ENCODE data around the gene TBC1D16. TPM values are rescaled to one million over a fixed set of nuclear protein-coding genes. Genes with fewer than 3 reads are reported as not detected.

The TBC1D16 gene
- total and polyA plus RNA-seq, 10 of the 15 experiments (the other 5 are each of a cell fraction or from before 2014, with no cell fraction given), result 0.01 to 0.13 (median 0.06) TPM; not detected in 3

GRCh38 chr17:80012765-80013741, 22.6 kb downstream of the TBC1D16 start:
- RAD21 ChIA-PET (ENCODE audit: unreplicated experiment), result no interaction called here
- Histone ChIP-seq H3K36me3 (ENCODE audit: control insufficient read depth in 2 of 2, insufficient read depth in 2 of 2, low read length in 1 of 2) (no peaks in the 10 kb centered on the region), H4K20me1 (ENCODE audit: control insufficient read depth, insufficient read depth) (no peaks in the 10 kb centered on the region), H2AFZ (ENCODE audit: control insufficient read depth, low read depth, low read length) (no peak overlapping the region), H3K27me3 (replicated peaks in 1 of 2; ENCODE audit: control insufficient read depth in 2 of 2, insufficient read depth in 2 of 2, low read length in 1 of 2) (no peaks in the 10 kb centered on the region), H3K9ac (ENCODE audit: control insufficient read depth, insufficient read depth, low read length) (no peak overlapping the region), H3K27ac (ENCODE audit: control insufficient read depth, insufficient read depth) (no peak overlapping the region), H3K9me3 (replicated peaks; ENCODE audit: control insufficient read depth, insufficient read depth, low read length) (no peaks in the 10 kb centered on the region; the same call in 2 of the 3 replicates), H3K4me1 (ENCODE audit: control insufficient read depth, insufficient read depth, low read length) (no peaks in the 10 kb centered on the region), H3K4me2 (ENCODE audit: control insufficient read depth, insufficient read depth) (no peak overlapping the region), H3K79me2 (ENCODE audit: control insufficient read depth, insufficient read depth, low read length) (no peaks in the 10 kb centered on the region), H3K4me3 (no peak overlapping the region)
- 65% methylated on average over 33 of the region's 33 CpGs for WGBS (ENCODE audit: insufficient coverage, insufficient replicate concordance, low lambda C conversion rate, missing lambda C conversion rate)
- intact Hi-C loops (cut with micrococcal nuclease; ENCODE audit: unreplicated experiment) (no loop called here), in situ Hi-C loops (cut with MboI) (no loop called here)
- FAIRE-seq (no peak), DNase-seq (ENCODE audit: low read depth, low spot score) (no peak), ATAC-seq (no peak)
- SMC1A ChIA-PET (ENCODE audit: uncharacterized antibody, unreplicated experiment), result no interaction called here
- CTCF ChIA-PET, result no interaction called here
- POLR2A ChIA-PET, result no interaction called here
- no TSS peak for BruUV-seq (replicated peaks)
- TF ChIP-seq PAX8 (IDR thresholded peaks at IDR 0.05), result no peak
- TF ChIP-seq YY1 (IDR thresholded peaks at IDR 0.05; ENCODE audit: low read depth, low read length), result no peak
- TF ChIP-seq, protein P1, sequence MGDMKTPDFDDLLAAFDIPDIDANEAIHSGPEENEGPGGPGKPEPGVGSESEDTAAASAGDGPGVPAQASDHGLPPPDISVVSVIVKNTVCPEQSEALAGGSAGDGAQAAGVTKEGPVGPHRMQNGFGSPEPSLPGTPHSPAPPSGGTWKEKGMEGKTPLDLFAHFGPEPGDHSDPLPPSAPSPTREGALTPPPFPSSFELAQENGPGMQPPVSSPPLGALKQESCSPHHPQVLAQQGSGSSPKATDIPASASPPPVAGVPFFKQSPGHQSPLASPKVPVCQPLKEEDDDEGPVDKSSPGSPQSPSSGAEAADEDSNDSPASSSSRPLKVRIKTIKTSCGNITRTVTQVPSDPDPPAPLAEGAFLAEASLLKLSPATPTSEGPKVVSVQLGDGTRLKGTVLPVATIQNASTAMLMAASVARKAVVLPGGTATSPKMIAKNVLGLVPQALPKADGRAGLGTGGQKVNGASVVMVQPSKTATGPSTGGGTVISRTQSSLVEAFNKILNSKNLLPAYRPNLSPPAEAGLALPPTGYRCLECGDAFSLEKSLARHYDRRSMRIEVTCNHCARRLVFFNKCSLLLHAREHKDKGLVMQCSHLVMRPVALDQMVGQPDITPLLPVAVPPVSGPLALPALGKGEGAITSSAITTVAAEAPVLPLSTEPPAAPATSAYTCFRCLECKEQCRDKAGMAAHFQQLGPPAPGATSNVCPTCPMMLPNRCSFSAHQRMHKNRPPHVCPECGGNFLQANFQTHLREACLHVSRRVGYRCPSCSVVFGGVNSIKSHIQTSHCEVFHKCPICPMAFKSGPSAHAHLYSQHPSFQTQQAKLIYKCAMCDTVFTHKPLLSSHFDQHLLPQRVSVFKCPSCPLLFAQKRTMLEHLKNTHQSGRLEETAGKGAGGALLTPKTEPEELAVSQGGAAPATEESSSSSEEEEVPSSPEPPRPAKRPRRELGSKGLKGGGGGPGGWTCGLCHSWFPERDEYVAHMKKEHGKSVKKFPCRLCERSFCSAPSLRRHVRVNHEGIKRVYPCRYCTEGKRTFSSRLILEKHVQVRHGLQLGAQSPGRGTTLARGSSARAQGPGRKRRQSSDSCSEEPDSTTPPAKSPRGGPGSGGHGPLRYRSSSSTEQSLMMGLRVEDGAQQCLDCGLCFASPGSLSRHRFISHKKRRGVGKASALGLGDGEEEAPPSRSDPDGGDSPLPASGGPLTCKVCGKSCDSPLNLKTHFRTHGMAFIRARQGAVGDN (IDR thresholded peaks at IDR 0.05), result no peak
- no peak for TF ChIP-seq ZNF622 (IDR thresholded peaks at IDR 0.05)
- no peak for TF ChIP-seq TCF12 (IDR thresholded peaks at IDR 0.05; ENCODE audit: low read depth, low read length)
- TF ChIP-seq ZZZ3 (IDR thresholded peaks at IDR 0.05; ENCODE audit: control insufficient read depth, insufficient read length, low read depth), result no peak
- TF ChIP-seq CBFB (IDR thresholded peaks at IDR 0.05; ENCODE audit: low read depth), result no peak
- no peak for TF ChIP-seq FOS (IDR thresholded peaks at IDR 0.05; ENCODE audit: borderline replicate concordance, extremely low read depth, insufficient read length)
- no peak for TF ChIP-seq ZNF384 (IDR thresholded peaks at IDR 0.05; ENCODE audit: borderline replicate concordance, low read depth, low read length)

Measured in GM12878 (cell line).